K562 (cell line): ENCODE data around the gene ANO10.

Experiments
- ARNT ChIP-seq, 2 experiments: fragments of 450-650 bp; IDR thresholded peaks; 2 replicates each; pipeline ENCODE4 v1.6.1; 2016; ENCODE audit warnings: mild to moderate bottlenecking in 1 of 2
- ATF3 ChIP-seq, 2 experiments: fragments of 450-650 bp in 1 of 2; sonication (generic) in 1 of 2; formaldehyde crosslinking in 1 of 2; IDR thresholded peaks in 1 of 2; conservative IDR thresholded peaks in 1 of 2; 2 replicates each; pipeline versions ENCODE4 v1.6.1 to v1.8.1; 2016 to 2023; ENCODE audit warnings: mild to moderate bottlenecking in 2 of 2, moderate library complexity in 2 of 2, inconsistent platforms in 1 of 2, missing genetic modification reagents in 1 of 2
- CTCF ChIP-seq, 3 experiments: IDR thresholded peaks in 2 of 3; conservative IDR thresholded peaks in 1 of 3; 2 replicates each; pipeline ENCODE4 v1.5.1; 2011 to 2012; ENCODE audit warnings: low read length in 3 of 3, mild to moderate bottlenecking in 3 of 3, control low read depth in 2 of 3, improper control_type of control experiment in 1 of 3, inconsistent platforms in 1 of 3, low read depth in 1 of 3, mixed read lengths in 1 of 3, moderate library complexity in 1 of 3; ENCODE audit not compliant: insufficient read depth in 2 of 3
- ELF4 ChIP-seq: fragments of 450-650 bp; formaldehyde crosslinking; IDR thresholded peaks from 2 replicates; pipeline ENCODE4 v1.4.0; 2022; ENCODE audit warnings: missing genetic modification characterization
- EP300 ChIP-seq: IDR thresholded peaks from 2 replicates; pipeline ENCODE4 v1.6.1; 2012; ENCODE audit warnings: low read length, improper control_type of control experiment
- NFYB ChIP-seq: IDR thresholded peaks from 2 replicates; pipeline ENCODE4 v1.6.1; 2011; ENCODE audit warnings: mild to moderate bottlenecking, moderate library complexity; ENCODE audit not compliant: insufficient read length; ENCODE audit errors: extremely low read depth
- SIX5 ChIP-seq, 2 experiments: IDR thresholded peaks; 2 replicates each; pipeline ENCODE4 v1.6.1; 2011; ENCODE audit warnings: low read length in 2 of 2, borderline replicate concordance in 1 of 2, low read depth in 1 of 2, mild to moderate bottlenecking in 1 of 2, moderate library complexity in 1 of 2; ENCODE audit not compliant: insufficient read depth in 1 of 2
- TFE3 ChIP-seq: fragments of 450-650 bp; formaldehyde crosslinking; IDR thresholded peaks from 2 replicates; pipeline ENCODE4 v1.4.0; 2020; ENCODE audit warnings: mild to moderate bottlenecking, mixed read lengths
- XRCC5 ChIP-seq: fragments of 200-400 bp; formaldehyde crosslinking; IDR thresholded peaks from 2 replicates; pipeline ENCODE4 v1.6.1; 2017; ENCODE audit warnings: low read depth, mild to moderate bottlenecking, low read length
- YY1 ChIP-seq, 3 experiments: IDR thresholded peaks; 2 replicates each; pipeline ENCODE4 v1.6.1; 2011; ENCODE audit warnings: low read length in 2 of 3, mild to moderate bottlenecking in 2 of 3, moderate library complexity in 2 of 3, borderline replicate concordance in 1 of 3, control low read depth in 1 of 3, low read depth in 1 of 3; ENCODE audit not compliant: insufficient read depth in 3 of 3, insufficient replicate concordance in 2 of 3, control insufficient read depth in 1 of 3, insufficient read length in 1 of 3; ENCODE audit errors: extremely low read depth in 1 of 3
- ZKSCAN1 ChIP-seq: fragments of 150-350 bp; IDR thresholded peaks from 2 replicates; pipeline ENCODE4 v1.6.1; 2016; ENCODE audit warnings: low read depth, low read length
- ZNF174 ChIP-seq: fragments of 250-450 bp; sonication (Bioruptor Pico); IDR thresholded peaks from 2 replicates; pipeline ENCODE4 v1.4.0; 2020; ENCODE audit warnings: mild to moderate bottlenecking

- TF ChIP-seq ZNF174 = no peak
- no peak for TF ChIP-seq CTCF (IDR thresholded peaks at IDR 0.05 in 2 of 3, conservative IDR thresholded peaks at IDR 0.05 in 1 of 3; ENCODE audit: insufficient read depth in 2 of 3, low read depth in 1 of 3, low read length in 3 of 3)
- no peak for TF ChIP-seq SIX5 (IDR thresholded peaks at IDR 0.05; ENCODE audit: borderline replicate concordance in 1 of 2, insufficient read depth in 1 of 2, low read depth in 1 of 2, low read length in 2 of 2)
- TF ChIP-seq ZKSCAN1 = no peak
- TF ChIP-seq ARNT (IDR thresholded peaks at IDR 0.05) = no peak
- no peak for TF ChIP-seq XRCC5
- no peak for TF ChIP-seq ELF4 (CRISPR knock-in tag)
- TF ChIP-seq TFE3 (CRISPR knock-in tag) = no peak
- no peak for TF ChIP-seq ATF3 (IDR thresholded peaks at IDR 0.05)
- TF ChIP-seq ATF3 (CRISPR knock-in tag; conservative IDR thresholded peaks at IDR 0.05) = no peak
- no peak for TF ChIP-seq NFYB
- TF ChIP-seq EP300 = no peak
- TF ChIP-seq YY1 (IDR thresholded peaks at IDR 0.05; ENCODE audit: borderline replicate concordance in 1 of 3, control insufficient read depth in 1 of 3, extremely low read depth in 1 of 3, insufficient read depth in 3 of 3, insufficient read length in 1 of 3, insufficient replicate concordance in 2 of 3, low read depth in 1 of 3, low read length in 2 of 3) = no peak
Measured at GRCh38 chr3:43648957-43649356, 27.1 kb upstream of the ANO10 start.
